Activated CD4-positive, CD25-positive, alpha-beta regulatory T cell treated with anti-CD3 and anti-CD28 coated beads, Interleukin-2, amount 50 U/mL, for 24 hours (primary cell): ENCODE data around the gene VAC14.

Source experiments
- ATAC-seq, 2 donors: fragments of 150-1000 bp; cut with Tn5 transposase; one replicate each; pipeline ENCODE4 v1.10.0; 2021; ENCODE audit warnings: mild to moderate bottlenecking in 1 of 2, moderate library complexity in 1 of 2

VAC14 gene

GRCh38 chr16:70760221-70760620 lies 40.7 kb downstream of the VAC14 start:
- no peak for ATAC-seq

GRCh38 chr16:70759666-70760065 lies 41.3 kb downstream of the VAC14 start:
- no peak for ATAC-seq

GRCh38 chr16:70758786-70759185 lies 42.2 kb downstream of the VAC14 start:
- ATAC-seq = no peak

- ATAC-seq = no peak
Measured at GRCh38 chr16:70757183-70757582, 43.8 kb downstream of the VAC14 start.

- no peak for ATAC-seq
Measured at GRCh38 chr16:70756071-70756470, 44.9 kb downstream of the VAC14 start.

GRCh38 chr16:70754851-70755600 lies 45.9 kb downstream of the VAC14 start:
- no peak for ATAC-seq

GRCh38 chr16:70754371-70754770 lies 46.6 kb downstream of the VAC14 start:
- ATAC-seq = no peak

GRCh38 chr16:70753694-70754325 lies 47.1 kb downstream of the VAC14 start:
- ATAC-seq = no peak

- no peak for ATAC-seq
Measured at GRCh38 chr16:70753228-70753627, 47.7 kb downstream of the VAC14 start.

GRCh38 chr16:70752426-70752825 lies 48.5 kb downstream of the VAC14 start:
- ATAC-seq = no peak

- ATAC-seq = no peak
Measured at GRCh38 chr16:70751593-70751992, 49.4 kb downstream of the VAC14 start.

GRCh38 chr16:70750893-70751467 lies 50.0 kb downstream of the VAC14 start:
- ATAC-seq = no peak

- ATAC-seq = no peak
Measured at GRCh38 chr16:70749681-70750601, 51.0 kb downstream of the VAC14 start.

- ATAC-seq = no peak
Measured at GRCh38 chr16:70749006-70749678, 51.8 kb downstream of the VAC14 start.

GRCh38 chr16:70747703-70748631 lies 53.0 kb downstream of the VAC14 start:
- no peak for ATAC-seq

- no peak for ATAC-seq
Measured at GRCh38 chr16:70746708-70747424, 54.1 kb downstream of the VAC14 start.

GRCh38 chr16:70746040-70746707 lies 54.8 kb downstream of the VAC14 start:
- peak in 1 of 2 donors; percentile 10 for ATAC-seq

- ATAC-seq = no peak
Measured at GRCh38 chr16:70745536-70746025, 55.4 kb downstream of the VAC14 start.

GRCh38 chr16:70744366-70744765 lies 56.6 kb downstream of the VAC14 start:
- ATAC-seq = no peak

- no peak for ATAC-seq
Measured at GRCh38 chr16:70743791-70744190, 57.2 kb downstream of the VAC14 start.
